Stimulated activated memory B cell treated with anti-CD40 and anti-IgM and Interleukin-4, amounts not matched to agents 10 μg/mL and 1 μg/mL and 100 μg/mL, for 72 hours (primary cell): ENCODE results near the gene FIG4.
A peak's percentile ranks its signal among the peaks of the same experiment; 100 is the strongest.

Source experiments
- ATAC-seq: fragments of 150-1000 bp; cut with Tn5 transposase; 2 replicates; pipeline ENCODE4 v1.10.0; 2021
- H3K27ac Mint-ChIP-seq: one replicate; pipeline ENCODE4 v1.8.0; 2022; ENCODE audit warnings: mild to moderate bottlenecking, mixed read lengths
- H3K27me3 Mint-ChIP-seq: one replicate; pipeline ENCODE4 v1.8.0; 2022; ENCODE audit warnings: mixed read lengths
- H3K36me3 Mint-ChIP-seq: one replicate; pipeline ENCODE4 v1.8.0; 2022; ENCODE audit warnings: mixed read lengths
- H3K4me1 Mint-ChIP-seq: one replicate; pipeline ENCODE4 v1.8.0; 2022; ENCODE audit warnings: mixed read lengths
- H3K4me3 Mint-ChIP-seq: one replicate; pipeline ENCODE4 v1.8.0; 2022; ENCODE audit warnings: mild to moderate bottlenecking, moderate library complexity, mixed read lengths
- H3K9me3 Mint-ChIP-seq: one replicate; pipeline ENCODE4 v1.8.0; 2022; ENCODE audit warnings: mixed read lengths

Gene FIG4

DNA sequence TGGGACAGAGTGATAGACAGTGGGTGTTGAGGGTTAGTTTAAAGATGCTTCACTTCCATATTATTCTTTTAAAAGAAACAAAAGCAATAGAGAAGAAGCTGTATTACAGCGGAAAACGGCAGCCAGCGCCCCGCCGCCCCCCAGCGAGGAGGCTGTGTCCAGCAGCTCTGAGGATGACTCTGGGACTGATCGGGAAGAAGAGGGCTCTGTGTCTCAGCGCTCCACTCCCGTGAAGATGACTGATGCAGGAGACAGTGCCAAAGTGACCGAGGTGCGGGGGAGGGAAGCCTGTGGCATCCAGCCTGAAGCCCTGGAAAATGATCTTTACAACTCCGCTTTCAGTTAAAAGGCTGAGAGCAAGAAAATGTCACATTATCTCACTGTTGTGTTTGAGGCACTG lies 100.2 kb downstream of the FIG4 start:
- H3K4me1 Mint-ChIP-seq, result peaks cover 11% of the 10 kb centered on the region
- H3K27ac Mint-ChIP-seq, result no peak overlapping the region
- H3K27me3 Mint-ChIP-seq, result no peaks in the 10 kb centered on the region
- H3K9me3 Mint-ChIP-seq, result no peaks in the 10 kb centered on the region
- no peak overlapping the region for H3K4me3 Mint-ChIP-seq
- ATAC-seq, result no peak
- peaks cover 21% of the 10 kb centered on the region for H3K36me3 Mint-ChIP-seq

DNA sequence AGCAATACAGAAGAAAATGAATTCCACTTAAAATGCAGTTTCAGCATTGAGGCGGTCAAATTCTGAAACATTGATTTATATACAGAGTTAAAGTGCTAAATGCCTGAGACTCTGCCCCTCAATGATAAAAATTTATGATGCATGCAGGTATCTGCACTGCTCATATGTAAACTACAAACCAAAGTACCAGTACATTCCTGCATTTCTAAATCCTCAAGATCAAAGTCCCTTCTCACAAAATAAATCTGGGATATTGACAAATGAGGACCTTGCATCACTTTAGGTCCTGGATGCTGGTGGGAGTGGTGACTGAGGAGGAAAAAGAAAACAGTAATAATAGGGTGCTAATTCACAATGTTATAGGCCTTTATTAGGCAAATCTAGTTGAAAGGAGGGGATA lies 101.9 kb downstream of the FIG4 start:
- Mint-ChIP-seq H3K4me1 (peaks cover 11% of the 10 kb centered on the region), H3K27ac (no peak overlapping the region)

DNA sequence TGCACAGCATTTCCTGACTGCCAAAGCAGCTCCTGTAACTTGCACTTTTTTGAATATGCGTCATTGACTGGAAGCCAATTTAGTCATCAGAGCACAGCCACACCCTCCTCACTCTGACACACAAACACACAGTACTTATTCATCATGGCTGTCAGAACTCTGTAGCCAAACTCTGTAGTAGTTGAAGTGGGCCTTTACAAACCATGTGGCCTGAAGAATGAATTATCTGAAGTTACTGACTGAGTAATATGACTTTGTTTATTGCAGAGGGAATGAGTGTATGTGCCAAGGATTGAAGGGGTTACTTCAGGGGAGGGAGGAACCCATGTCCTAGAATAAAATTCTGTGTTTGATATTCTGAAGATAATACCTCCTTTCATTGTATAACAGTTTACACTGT lies 102.7 kb downstream of the FIG4 start:
- H3K36me3 Mint-ChIP-seq, result peaks cover 39% of the 10 kb centered on the region
- H3K4me1 Mint-ChIP-seq, result peaks cover 11% of the 10 kb centered on the region
- H3K27ac Mint-ChIP-seq, result no peak overlapping the region
- H3K27me3 Mint-ChIP-seq, result no peaks in the 10 kb centered on the region
- H3K4me3 Mint-ChIP-seq, result no peak overlapping the region
- no peak for ATAC-seq
- H3K9me3 Mint-ChIP-seq, result no peaks in the 10 kb centered on the region

More for the DNA sequence above, 101.9 kb downstream of the FIG4 start:
- Mint-ChIP-seq H3K4me3 (no peak overlapping the region), H3K9me3 (no peaks in the 10 kb centered on the region), H3K36me3 (peaks cover 37% of the 10 kb centered on the region), H3K27me3 (no peaks in the 10 kb centered on the region)
- no peak for ATAC-seq

DNA sequence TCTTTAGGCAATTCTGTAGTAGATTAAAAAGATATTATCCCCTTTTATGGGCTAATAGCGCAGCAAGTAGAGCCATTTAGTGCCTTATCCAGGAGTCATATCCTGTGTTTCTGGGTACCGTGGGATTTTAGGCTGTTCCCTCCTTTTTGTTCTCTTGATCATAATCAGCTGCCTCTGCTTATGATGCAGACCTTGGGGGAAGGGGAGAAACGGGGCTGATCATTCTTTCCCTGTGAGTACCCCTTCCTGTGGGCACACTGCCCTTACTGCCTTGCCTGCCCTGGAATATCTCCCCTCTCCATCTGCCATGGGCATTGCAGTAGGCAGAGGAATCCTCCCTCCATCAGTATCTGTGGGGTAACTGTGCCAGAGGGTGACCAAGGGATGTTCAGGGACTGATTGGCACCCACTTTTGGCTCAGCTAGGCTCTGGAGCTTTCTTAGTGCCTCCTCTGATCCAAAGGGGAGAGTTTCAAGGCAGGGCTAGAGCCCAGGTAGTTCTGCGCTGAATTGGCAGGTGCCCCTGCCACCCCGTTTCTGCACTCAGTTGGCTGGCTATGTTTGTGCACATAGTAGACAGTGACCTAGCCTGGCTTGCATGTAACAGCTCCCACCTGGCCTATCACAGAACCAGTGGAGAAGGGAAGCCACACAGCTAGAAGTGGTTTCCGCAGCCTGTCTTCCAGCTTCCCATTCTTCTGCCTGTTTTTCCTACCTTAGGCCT lies 103.3 kb downstream of the FIG4 start:
- H3K4me1 Mint-ChIP-seq, result peaks cover 11% of the 10 kb centered on the region
- H3K27me3 Mint-ChIP-seq, result no peaks in the 10 kb centered on the region
- no peaks in the 10 kb centered on the region for H3K9me3 Mint-ChIP-seq
- H3K4me3 Mint-ChIP-seq, result peak overlapping the region; percentile 47
- peak; percentile 73 for ATAC-seq
- peaks cover 33% of the 10 kb centered on the region for H3K36me3 Mint-ChIP-seq
- H3K27ac Mint-ChIP-seq, result peak overlapping the region; percentile 47

DNA sequence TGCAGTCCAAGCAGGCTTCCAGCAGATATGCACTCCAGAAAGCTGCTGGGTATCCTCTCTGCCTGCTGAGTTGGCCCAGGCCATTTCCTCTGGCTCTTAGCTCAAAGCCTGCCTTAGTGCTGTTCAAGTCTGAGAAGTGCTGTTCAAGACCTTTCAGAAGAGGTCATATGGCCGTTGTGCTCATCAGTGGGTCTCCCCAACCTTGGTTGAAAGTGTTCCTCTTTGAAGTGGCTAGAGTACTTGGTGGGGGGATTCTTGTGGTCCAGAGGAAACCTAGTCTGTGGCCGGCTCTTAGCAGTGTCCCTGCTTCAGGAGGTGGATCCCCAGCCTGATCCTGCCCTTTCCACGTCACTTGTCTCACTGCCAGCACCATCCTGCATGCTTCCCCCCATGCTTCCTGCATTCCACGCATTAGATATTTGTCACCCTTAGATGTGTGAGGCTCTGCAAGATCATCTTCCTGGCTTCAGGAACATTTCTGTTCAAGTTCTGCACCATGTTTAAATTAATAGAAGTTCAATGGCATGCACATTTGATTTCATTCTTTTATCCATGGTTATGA lies 105.0 kb downstream of the FIG4 start:
- H3K4me3 Mint-ChIP-seq, result no peak overlapping the region
- no peaks in the 10 kb centered on the region for H3K27me3 Mint-ChIP-seq
- peaks cover 11% of the 10 kb centered on the region for H3K4me1 Mint-ChIP-seq
- H3K9me3 Mint-ChIP-seq, result no peaks in the 10 kb centered on the region
- H3K27ac Mint-ChIP-seq, result no peak overlapping the region
- H3K36me3 Mint-ChIP-seq, result peaks cover 43% of the 10 kb centered on the region
- no peak for ATAC-seq

DNA sequence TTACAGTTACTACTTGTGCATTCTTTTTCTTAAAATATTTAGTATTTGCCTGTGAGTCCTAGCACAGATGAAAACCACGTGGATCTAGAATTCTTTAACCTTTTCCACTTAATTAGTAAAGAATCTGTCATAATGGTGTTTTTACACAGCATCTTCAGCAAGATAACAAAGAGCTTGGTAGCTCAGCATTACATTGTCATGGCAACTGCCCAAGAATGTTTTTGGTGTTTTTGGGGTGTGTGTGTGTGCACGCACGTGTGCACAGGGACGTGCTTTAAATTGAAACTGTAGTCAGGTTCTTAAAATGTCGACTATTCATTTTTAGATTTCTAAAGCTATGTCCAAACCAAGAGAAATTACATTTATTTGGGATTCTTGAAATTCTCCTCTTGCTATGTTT lies 108.0 kb downstream of the FIG4 start:
- no peak for ATAC-seq
- Mint-ChIP-seq H3K36me3 (peaks cover 66% of the 10 kb centered on the region), H3K27me3 (no peaks in the 10 kb centered on the region), H3K27ac (no peak overlapping the region), H3K4me3 (no peak overlapping the region), H3K4me1 (peaks cover 15% of the 10 kb centered on the region), H3K9me3 (no peaks in the 10 kb centered on the region)

DNA sequence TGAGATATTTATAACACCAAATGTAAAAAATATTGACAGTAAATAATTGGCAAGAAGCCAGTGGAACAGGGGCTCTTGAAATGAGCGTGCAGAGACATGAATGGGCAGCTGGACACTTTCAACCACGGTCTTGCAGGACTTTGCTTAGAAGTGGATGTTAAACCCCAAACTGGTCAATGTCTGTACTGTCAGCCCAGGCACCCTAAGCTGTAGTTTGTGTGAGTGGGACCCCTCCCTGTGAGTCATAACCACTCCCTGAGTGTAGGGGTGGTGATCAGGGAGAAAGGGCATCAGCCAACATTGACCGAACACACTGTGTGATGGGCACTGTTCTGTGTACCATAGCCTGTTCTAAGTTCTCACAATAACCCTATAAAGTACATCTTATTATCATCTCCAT lies 108.6 kb downstream of the FIG4 start:
- peaks cover 9% of the 10 kb centered on the region for H3K4me1 Mint-ChIP-seq
- peaks cover 66% of the 10 kb centered on the region for H3K36me3 Mint-ChIP-seq

DNA sequence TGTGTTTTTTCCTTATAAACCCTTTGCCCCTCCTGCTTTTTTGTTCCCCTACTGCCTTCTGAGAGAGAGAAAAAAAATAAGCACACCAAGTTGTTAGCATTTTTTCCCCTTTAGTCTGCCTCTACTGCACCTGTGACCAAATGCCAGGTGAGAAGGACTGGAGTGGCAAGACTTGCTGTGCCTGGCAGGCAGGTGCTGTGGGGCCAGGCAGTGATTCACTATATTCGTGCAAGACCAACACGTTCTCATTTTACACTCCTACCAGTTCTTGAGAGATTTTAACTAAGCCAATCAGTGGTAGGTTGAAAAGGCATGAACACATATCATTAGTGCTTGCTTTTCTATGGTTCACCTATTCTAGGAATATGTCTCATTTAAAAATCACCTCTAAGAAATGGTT lies 109.7 kb downstream of the FIG4 start:
- ATAC-seq, result no peak
- H3K9me3 Mint-ChIP-seq, result no peaks in the 10 kb centered on the region
- H3K27me3 Mint-ChIP-seq, result no peaks in the 10 kb centered on the region
- H3K4me1 Mint-ChIP-seq, result peaks cover 4% of the 10 kb centered on the region
- no peak overlapping the region for H3K4me3 Mint-ChIP-seq
- H3K27ac Mint-ChIP-seq, result no peak overlapping the region
- H3K36me3 Mint-ChIP-seq, result peaks cover 65% of the 10 kb centered on the region

More for the DNA sequence above, 108.6 kb downstream of the FIG4 start:
- ATAC-seq, result no peak
- H3K27me3 Mint-ChIP-seq, result no peaks in the 10 kb centered on the region
- H3K27ac Mint-ChIP-seq, result no peak overlapping the region
- H3K9me3 Mint-ChIP-seq, result no peaks in the 10 kb centered on the region
- H3K4me3 Mint-ChIP-seq, result no peak overlapping the region

DNA sequence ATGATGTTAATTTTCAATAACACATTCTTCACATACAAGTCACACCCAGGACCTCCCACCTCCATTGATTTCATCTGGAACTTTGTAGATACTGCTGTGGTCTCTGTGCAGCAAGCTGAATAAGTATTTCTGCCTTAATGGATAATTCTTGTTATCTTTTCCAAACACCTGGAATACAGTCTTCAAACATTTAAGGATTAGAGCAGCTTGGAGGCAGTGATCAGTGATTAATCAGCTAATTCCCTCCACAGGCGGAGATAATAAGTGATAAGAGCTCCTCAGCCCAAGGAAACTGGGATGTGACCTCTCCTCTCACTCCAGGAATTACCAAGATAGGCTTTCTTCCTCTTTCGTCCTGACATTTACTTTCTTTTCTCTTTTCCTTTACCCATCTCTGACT lies 110.7 kb downstream of the FIG4 start:
- no peaks in the 10 kb centered on the region for H3K9me3 Mint-ChIP-seq

DNA sequence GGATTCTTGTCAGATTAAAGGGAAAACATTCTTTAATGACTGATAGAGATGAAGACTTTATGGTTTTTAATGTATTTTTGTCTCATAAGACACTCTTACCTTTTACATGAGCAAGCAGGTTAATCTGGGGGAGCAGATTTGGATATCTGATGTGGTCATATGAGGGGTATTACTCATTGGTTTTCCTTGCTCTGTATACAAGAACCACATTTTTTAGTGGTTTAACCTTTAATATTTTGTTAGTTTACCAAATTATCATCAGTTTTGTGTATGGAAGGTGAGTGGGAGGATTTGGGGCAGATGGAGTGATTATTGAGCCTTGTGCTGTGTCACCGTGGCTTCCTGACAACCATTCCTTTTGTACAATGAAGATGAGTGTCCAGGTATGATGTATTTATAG lies 112.9 kb downstream of the FIG4 start:
- Mint-ChIP-seq H3K27ac (no peak overlapping the region), H3K9me3 (no peaks in the 10 kb centered on the region), H3K27me3 (no peaks in the 10 kb centered on the region), H3K4me3 (no peak overlapping the region), H3K4me1 (peaks cover 20% of the 10 kb centered on the region), H3K36me3 (peaks cover 56% of the 10 kb centered on the region)
- no peak for ATAC-seq

More for the DNA sequence above, 110.7 kb downstream of the FIG4 start:
- no peaks in the 10 kb centered on the region for H3K27me3 Mint-ChIP-seq
- ATAC-seq, result no peak
- H3K4me3 Mint-ChIP-seq, result no peak overlapping the region
- peaks cover 62% of the 10 kb centered on the region for H3K36me3 Mint-ChIP-seq
- H3K27ac Mint-ChIP-seq, result no peak overlapping the region
- peaks cover 4% of the 10 kb centered on the region for H3K4me1 Mint-ChIP-seq

DNA sequence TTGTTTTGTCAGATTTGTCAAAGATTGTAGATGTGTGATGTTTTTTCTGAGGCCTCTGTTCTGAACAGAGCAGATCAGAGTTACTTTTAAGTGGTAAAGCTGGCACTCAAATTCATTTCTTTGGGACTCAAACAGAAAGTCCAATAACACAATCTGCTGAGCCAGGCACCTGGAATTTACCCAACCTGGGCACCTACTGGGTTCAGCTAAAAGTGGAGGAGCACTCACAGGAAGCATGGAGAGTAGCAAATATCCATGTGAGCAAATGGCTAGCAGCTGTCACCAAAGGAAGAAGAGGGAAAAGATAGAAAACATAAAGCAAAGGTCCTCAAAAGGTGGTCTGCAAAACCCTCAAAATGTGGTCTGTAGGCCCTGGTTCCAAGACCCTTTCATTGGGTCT lies 116.8 kb downstream of the FIG4 start:
- no peak for ATAC-seq
- no peak overlapping the region for H3K4me3 Mint-ChIP-seq
- peaks cover 44% of the 10 kb centered on the region for H3K36me3 Mint-ChIP-seq
- H3K4me1 Mint-ChIP-seq, result peaks cover 18% of the 10 kb centered on the region
- no peaks in the 10 kb centered on the region for H3K9me3 Mint-ChIP-seq
- H3K27ac Mint-ChIP-seq, result no peak overlapping the region
- H3K27me3 Mint-ChIP-seq, result no peaks in the 10 kb centered on the region

DNA sequence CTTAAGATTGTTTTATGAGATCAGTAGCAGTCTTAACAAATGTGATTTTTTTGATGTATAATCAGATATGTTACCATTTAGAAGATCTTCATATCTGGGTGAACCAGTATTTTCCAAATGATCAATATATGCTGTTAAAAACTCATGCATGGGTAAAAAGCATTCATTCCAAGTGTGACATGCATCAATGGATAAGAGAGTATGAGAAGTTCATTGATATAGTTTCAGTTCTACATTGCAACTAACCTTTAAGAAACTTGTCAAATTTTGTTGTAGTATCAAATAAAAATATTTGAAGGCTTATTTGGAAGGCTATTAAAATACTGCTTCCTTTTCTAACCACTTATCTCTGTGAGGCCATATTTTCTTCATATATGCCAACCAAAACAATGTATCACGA lies 117.7 kb downstream of the FIG4 start:
- Mint-ChIP-seq H3K27ac (no peak overlapping the region), H3K9me3 (no peaks in the 10 kb centered on the region), H3K4me1 (peaks cover 16% of the 10 kb centered on the region), H3K27me3 (no peaks in the 10 kb centered on the region), H3K4me3 (no peak overlapping the region), H3K36me3 (peaks cover 45% of the 10 kb centered on the region)
- ATAC-seq, result no peak

DNA sequence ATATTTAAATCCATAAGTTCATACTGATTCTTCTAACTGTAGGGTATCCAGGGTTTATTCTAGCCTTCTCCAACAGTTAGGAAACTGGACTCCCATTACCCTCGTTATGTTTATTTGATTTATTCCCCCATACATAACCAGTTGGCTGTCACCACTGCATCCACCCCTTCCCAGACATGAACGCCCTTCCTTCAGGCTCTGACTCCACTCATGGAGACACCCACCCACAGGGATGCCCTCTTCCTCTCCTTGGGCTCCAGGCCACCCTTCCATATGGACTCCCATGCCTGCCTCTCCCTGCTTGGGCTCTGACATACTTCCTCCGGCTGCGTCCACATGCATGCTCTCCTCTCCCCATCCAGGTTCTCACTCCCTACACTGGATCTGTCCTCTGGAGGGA lies 124.0 kb downstream of the FIG4 start:
- no peak for ATAC-seq
- Mint-ChIP-seq H3K4me1 (peaks cover 6% of the 10 kb centered on the region), H3K27ac (no peak overlapping the region), H3K4me3 (no peak overlapping the region), H3K27me3 (no peaks in the 10 kb centered on the region), H3K36me3 (peaks cover 25% of the 10 kb centered on the region), H3K9me3 (no peaks in the 10 kb centered on the region)

DNA sequence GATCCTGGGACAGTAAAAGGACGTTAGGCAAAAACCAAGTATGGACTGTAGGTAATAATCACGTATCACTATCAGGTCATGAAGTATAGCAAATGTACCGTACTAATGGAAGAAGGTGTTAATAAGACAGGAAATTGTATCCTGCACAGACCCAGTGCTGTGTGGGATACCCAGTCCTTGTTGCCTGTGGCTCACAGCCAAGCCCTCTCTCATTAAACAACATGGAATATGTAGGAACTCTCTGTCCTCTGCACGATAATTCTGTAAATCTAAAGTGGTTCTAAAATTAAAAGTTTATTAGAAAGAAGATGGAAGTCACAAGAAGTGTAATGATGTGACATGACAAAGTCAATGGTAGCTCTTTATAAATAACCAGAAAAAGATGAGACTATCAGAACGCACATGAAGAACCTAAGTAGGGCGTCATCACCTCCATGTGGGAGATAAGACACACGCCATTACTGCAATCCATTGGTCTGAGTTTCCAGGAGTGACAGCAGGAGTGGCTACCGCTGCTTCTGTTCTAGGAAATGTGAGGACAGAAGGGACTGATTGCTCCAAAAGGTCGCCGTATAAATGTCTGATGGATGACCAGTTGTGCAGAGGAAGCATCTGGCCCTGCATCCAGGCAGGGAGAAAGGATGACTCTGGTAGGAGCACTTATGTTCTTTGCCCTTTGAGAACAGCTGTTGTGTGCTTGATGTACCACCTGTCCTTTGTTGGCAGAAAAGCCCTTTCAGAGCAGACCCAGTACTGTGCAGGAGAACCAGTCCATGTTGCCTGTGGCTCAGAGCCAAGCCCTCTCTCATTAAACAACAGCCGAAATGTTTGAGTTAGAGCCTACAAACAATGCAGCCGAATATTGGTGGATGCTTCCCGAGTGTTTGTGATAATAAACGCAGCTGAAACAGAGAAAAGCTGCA lies 125.6 kb downstream of the FIG4 start:
- ATAC-seq, result no peak
- H3K27ac Mint-ChIP-seq, result no peak overlapping the region
- H3K27me3 Mint-ChIP-seq, result no peaks in the 10 kb centered on the region
- peaks cover 21% of the 10 kb centered on the region for H3K4me1 Mint-ChIP-seq
- H3K36me3 Mint-ChIP-seq, result peaks cover 30% of the 10 kb centered on the region
- H3K9me3 Mint-ChIP-seq, result no peaks in the 10 kb centered on the region
- H3K4me3 Mint-ChIP-seq, result no peak overlapping the region

DNA sequence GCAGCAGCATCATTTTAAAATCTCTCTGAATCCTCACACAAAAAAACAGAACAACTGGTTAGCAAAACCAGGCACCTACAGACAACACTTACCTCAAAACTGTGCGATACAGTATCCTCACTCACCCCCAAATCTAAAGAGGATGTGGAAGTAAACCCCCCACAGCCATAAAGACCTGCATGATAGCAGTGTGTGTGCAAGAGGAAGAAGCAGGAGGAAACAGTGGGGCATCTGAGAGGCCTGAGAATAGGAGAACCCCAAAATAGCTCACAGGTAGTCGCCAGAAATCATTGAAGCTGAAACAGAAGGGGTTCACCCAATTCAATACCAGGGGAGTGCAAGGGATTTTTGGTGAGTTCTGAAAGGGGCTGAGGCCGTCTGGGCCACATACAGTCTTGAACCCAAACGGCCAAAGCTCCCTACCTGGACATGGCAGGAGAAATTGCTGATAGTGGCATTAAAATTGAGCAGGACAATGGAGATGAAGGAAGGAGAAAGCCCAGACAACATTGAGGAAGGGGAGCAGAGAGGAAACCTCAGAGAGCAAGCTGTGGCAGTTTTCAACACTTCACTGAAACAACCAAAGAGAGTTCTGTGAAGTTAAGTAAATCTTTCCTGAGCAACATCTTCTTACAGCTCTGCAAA lies 129.7 kb downstream of the FIG4 start:
- peak overlapping the region; percentile 52 for H3K27ac Mint-ChIP-seq
- no peaks in the 10 kb centered on the region for H3K27me3 Mint-ChIP-seq
- peak; percentile 56 for ATAC-seq
- H3K9me3 Mint-ChIP-seq, result no peaks in the 10 kb centered on the region
- H3K36me3 Mint-ChIP-seq, result peaks cover 40% of the 10 kb centered on the region
- H3K4me3 Mint-ChIP-seq, result no peak overlapping the region
- H3K4me1 Mint-ChIP-seq, result peaks cover 24% of the 10 kb centered on the region
